ENCODE results near the gene WNT7A.

The WNT7A gene

GRCh38 chr3:13872451-13872850 is 7.4 kb downstream of the WNT7A start:
- DNase-seq (ENCODE audit: low spot score), result no peak
- TF ChIP-seq, protein P1, sequence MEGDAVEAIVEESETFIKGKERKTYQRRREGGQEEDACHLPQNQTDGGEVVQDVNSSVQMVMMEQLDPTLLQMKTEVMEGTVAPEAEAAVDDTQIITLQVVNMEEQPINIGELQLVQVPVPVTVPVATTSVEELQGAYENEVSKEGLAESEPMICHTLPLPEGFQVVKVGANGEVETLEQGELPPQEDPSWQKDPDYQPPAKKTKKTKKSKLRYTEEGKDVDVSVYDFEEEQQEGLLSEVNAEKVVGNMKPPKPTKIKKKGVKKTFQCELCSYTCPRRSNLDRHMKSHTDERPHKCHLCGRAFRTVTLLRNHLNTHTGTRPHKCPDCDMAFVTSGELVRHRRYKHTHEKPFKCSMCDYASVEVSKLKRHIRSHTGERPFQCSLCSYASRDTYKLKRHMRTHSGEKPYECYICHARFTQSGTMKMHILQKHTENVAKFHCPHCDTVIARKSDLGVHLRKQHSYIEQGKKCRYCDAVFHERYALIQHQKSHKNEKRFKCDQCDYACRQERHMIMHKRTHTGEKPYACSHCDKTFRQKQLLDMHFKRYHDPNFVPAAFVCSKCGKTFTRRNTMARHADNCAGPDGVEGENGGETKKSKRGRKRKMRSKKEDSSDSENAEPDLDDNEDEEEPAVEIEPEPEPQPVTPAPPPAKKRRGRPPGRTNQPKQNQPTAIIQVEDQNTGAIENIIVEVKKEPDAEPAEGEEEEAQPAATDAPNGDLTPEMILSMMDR (IDR thresholded peaks at IDR 0.05; ENCODE audit: borderline replicate concordance, control extremely low read depth, extremely low read depth, insufficient read depth, missing control alignments), result no peak
- in situ Hi-C loops (cut with MboI; ENCODE audit: low sequenced_read_pairs, unreplicated experiment), result no loop called here

DNA sequence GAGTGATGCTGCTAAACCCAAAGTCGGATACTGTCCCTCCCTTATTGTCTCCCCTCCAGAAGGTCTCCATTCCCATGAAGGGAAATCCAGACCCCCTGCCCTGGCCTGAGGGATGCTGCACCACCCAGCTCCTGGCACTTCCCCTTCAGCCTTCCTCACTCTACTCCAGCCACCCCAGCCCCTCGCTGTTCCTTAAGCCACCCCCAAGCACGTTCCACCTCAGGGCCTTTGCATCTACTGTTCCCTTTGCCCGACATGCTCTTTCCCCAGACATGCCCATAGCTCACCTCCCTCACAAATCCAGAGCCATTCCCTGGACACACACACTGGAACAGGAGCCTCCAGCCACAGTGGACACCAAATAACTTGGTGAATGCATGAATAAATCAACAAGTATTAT is 8.1 kb downstream of the WNT7A start:
- TF ChIP-seq, protein P1 (IDR thresholded peaks at IDR 0.05; ENCODE audit: borderline replicate concordance, control extremely low read depth, extremely low read depth, insufficient read depth, missing control alignments), result no peak
- in situ Hi-C loops (cut with MboI; ENCODE audit: low sequenced_read_pairs, unreplicated experiment), result no loop called here
- DNase-seq (ENCODE audit: low spot score), result no peak

DNA sequence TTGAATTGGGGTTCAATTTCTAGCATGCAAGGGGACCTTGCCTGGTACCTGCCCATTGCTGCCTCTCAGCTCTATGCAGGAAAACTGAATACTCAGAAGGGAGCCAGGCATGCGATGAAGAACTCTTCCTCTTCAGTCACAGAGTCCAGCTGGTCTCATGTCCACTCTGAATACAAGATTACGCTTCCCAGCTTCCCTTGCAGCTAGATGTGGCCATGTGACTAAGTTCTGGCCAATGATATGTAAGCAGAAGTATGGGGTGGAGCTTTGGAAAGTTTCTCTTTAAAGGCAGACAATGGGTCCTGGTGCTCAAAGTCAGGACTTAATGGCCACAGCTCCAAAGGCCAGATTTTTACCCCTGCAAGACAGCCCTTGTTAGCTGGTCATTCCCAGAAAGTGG is 9.0 kb downstream of the WNT7A start:
- TF ChIP-seq, protein P1 (IDR thresholded peaks at IDR 0.05; ENCODE audit: borderline replicate concordance, control extremely low read depth, extremely low read depth, insufficient read depth, missing control alignments), result no peak
- in situ Hi-C loops (cut with MboI; ENCODE audit: low sequenced_read_pairs, unreplicated experiment), result no loop called here
- DNase-seq (ENCODE audit: low spot score), result no peak

DNA sequence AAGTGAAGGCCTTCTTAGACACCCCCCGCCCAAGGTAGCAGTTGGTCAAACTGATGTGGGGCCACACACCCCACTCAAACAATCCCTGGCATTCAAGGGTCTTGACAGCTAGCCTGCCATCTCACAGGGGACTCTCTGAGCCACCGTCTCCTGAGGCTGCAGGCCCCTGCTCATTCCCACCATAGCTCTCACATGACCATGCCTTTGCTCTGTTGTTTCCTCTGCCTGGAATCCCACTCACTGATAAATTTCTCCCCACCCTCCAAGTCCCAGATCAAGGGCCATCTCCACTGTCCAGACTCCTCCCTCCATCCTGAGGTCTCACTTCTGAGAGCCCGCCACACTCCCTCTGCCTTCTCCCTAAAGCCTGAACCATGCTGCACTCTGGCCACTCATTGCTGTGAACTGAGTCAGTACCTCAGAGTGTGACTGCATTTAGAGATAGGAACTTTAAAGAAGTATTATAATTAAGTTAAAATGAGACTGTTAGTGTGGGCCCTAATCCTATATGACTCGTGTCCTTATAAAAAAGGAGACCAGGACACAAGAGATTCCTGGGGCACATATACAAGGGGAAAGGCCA is 10.0 kb downstream of the WNT7A start:
- TF ChIP-seq, protein P1 (IDR thresholded peaks at IDR 0.05; ENCODE audit: borderline replicate concordance, control extremely low read depth, extremely low read depth, insufficient read depth, missing control alignments), result no peak
- no peak for DNase-seq (ENCODE audit: low spot score)
- in situ Hi-C loops (cut with MboI; ENCODE audit: low sequenced_read_pairs, unreplicated experiment), result no loop called here

GRCh38 chr3:13868844-13869724 is 10.8 kb downstream of the WNT7A start:
- TF ChIP-seq, protein P1 (IDR thresholded peaks at IDR 0.05; ENCODE audit: borderline replicate concordance, control extremely low read depth, extremely low read depth, insufficient read depth, missing control alignments), result no peak
- no peak for DNase-seq (ENCODE audit: low spot score)
- in situ Hi-C loops (cut with MboI; ENCODE audit: low sequenced_read_pairs, unreplicated experiment), result no loop called here

- no peak for DNase-seq (ENCODE audit: low spot score)
- TF ChIP-seq, protein P1 (IDR thresholded peaks at IDR 0.05; ENCODE audit: borderline replicate concordance, control extremely low read depth, extremely low read depth, insufficient read depth, missing control alignments), result no peak
- in situ Hi-C loops (cut with MboI; ENCODE audit: low sequenced_read_pairs, unreplicated experiment), result no loop called here
Observed at GRCh38 chr3:13867732-13868131, 12.1 kb downstream of the WNT7A start.
